ENCODE measurements around the gene CAPZB. TPM values are rescaled to one million over a fixed set of nuclear protein-coding genes. Genes with fewer than 3 reads are reported as not detected.

The CAPZB gene
- total RNA-seq, 1 donor from 2014 or later: 217 TPM

DNA sequence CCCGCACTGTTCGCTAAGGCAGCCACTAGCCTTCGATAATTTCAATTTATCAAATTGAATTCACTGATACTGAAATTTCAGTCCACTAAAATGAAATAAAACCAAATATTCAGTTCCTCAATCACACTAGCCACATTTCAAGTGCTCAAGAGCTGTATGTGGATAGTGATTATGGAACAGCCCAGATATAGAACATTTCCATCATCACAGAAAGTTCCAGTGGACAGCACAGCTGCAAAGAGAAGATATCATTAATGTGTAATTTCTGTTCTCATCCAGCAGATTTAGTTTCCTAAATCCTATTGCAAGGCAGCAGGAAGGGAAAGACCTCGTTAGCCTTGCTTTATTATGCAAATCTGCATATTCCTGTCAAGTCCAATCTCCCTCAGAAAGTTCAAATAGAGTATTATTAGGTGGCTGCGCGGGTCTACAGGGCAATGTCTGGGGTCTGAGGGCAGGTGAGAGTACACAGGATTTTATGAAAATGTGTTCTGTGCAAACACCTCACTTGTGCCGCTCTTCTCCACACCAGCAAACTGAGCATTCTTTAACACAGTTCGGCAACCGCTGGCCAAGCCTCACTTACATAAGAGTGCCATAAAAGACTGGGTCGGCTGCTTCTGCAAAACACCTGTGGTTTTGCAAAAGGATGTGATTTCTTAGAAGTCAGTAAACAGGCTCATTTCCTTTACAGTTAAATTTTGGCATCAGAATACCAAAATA, 22.4 kb downstream of the CAPZB start:
- no peak for DNase-seq
- no peaks in the 10 kb centered on the region for H3K27me3 ChIP-seq (ENCODE audit: low read depth)
- H3K4me1 ChIP-seq: peaks cover 93% of the 10 kb centered on the region
- H3K9me3 ChIP-seq (replicated peaks): no peaks in the 10 kb centered on the region
- intact Hi-C loops (cut with micrococcal nuclease): loop anchor here (10.0 kb wide), 1 partner anchor 68 kb away; no protein-coding TSS in a partner anchor
- no peak overlapping the region for H3K4me3 ChIP-seq
- TF ChIP-seq, protein P1, sequence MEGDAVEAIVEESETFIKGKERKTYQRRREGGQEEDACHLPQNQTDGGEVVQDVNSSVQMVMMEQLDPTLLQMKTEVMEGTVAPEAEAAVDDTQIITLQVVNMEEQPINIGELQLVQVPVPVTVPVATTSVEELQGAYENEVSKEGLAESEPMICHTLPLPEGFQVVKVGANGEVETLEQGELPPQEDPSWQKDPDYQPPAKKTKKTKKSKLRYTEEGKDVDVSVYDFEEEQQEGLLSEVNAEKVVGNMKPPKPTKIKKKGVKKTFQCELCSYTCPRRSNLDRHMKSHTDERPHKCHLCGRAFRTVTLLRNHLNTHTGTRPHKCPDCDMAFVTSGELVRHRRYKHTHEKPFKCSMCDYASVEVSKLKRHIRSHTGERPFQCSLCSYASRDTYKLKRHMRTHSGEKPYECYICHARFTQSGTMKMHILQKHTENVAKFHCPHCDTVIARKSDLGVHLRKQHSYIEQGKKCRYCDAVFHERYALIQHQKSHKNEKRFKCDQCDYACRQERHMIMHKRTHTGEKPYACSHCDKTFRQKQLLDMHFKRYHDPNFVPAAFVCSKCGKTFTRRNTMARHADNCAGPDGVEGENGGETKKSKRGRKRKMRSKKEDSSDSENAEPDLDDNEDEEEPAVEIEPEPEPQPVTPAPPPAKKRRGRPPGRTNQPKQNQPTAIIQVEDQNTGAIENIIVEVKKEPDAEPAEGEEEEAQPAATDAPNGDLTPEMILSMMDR (IDR thresholded peaks at IDR 0.05; ENCODE audit: borderline replicate concordance): no peak
- no peaks in the 10 kb centered on the region for H3K36me3 ChIP-seq
- peak overlapping the region; percentile 42 for H3K27ac ChIP-seq (replicated peaks)

DNA sequence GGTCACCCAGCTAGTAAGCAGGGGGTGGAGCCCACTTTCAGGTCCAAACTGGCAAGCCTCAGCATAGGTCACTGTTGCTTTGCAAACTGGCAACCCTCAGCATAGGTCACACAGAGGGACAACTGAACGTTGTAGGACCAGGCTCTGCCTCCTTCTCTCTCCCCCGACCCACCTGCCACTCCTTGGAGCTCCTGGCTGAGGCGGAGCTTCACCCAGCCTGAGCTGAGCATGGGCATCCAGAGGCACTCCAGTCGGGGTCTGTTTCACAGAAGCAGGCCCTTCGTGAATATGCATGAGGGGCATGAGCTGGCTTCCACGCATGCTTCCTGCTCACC, 24.2 kb downstream of the CAPZB start:
- Histone ChIP-seq H3K27me3 (ENCODE audit: low read depth) (no peaks in the 10 kb centered on the region), H3K27ac (replicated peaks) (peak overlapping the region; percentile 2), H3K36me3 (no peaks in the 10 kb centered on the region), H3K9me3 (replicated peaks) (no peaks in the 10 kb centered on the region), H3K4me3 (no peak overlapping the region), H3K4me1 (peaks cover 93% of the 10 kb centered on the region)
- TF ChIP-seq, protein P1 (IDR thresholded peaks at IDR 0.05; ENCODE audit: borderline replicate concordance): no peak
- DNase-seq: no peak
- intact Hi-C loops (cut with micrococcal nuclease): loop anchor here (10.0 kb wide), 1 partner anchor 66 kb away; no protein-coding TSS in a partner anchor

DNA sequence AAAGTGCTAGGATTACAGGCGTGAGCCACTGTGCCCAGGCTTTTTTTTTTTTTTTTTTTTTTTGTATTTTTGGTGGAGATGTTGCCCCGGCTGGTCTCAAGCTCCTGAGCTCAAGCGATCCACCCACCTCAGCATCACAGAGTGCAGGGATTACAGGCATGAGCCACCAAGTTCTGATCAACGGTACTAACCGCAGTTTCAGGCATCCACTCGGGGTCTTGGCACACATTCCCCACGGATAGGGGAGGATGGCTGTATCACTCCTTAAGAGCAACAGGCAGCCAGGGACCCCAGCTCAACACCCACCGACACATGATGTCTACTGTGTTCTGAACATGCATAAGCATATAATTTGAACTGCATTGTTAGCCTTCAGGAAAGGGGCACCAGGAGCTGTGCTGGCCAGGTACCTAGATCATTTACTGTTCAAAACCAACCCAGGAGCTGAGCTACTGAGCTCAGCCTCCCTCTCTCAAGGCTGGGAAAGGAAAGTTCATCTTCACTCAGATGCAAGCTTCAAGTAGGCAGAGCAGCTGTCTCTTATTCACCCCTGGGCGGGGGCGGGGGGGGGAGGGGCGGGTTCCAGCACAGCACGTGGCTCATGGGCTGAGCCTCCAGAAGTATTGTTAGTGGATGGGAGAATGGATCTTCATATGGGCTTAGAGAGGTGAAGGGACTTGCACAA, 24.7 kb downstream of the CAPZB start:
- Histone ChIP-seq H3K4me1 (peaks cover 93% of the 10 kb centered on the region), H3K36me3 (no peaks in the 10 kb centered on the region), H3K27me3 (ENCODE audit: low read depth) (no peaks in the 10 kb centered on the region), H3K9me3 (replicated peaks) (no peaks in the 10 kb centered on the region), H3K27ac (replicated peaks) (peak overlapping the region; percentile 2), H3K4me3 (no peak overlapping the region)
- intact Hi-C loops (cut with micrococcal nuclease): loop anchor here (10.0 kb wide), 1 partner anchor 66 kb away; no protein-coding TSS in a partner anchor
- TF ChIP-seq, protein P1 (IDR thresholded peaks at IDR 0.05; ENCODE audit: borderline replicate concordance): no peak
- no peak for DNase-seq

DNA sequence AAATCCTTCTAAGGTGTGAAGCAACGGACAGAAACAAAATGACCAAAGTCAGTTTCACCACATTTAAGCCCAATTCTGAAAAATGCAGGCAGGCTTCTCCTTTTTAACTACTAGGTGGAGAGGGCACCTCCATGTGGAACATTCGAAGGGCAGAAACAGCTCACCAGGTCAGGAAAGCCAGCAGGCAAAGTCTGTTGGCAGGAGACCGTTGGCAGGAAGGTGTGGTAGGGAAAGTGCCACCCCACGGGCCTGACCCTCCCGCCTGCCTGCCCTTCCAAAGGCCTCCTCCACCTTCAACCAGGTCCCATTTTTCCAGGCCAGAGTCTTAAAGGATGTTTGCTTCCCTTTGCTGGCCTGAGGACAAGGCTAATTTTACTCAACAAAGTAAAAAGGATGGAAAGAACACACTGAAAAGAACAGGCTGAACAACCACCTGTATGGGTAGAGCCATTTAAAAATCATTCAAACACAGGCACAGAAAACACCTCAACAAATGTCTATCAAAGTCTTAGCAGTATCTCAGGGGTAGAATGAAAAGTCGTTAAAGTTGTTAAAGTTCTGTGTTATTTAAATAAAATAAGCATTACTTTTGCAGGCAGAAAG, 26.4 kb downstream of the CAPZB start:
- Histone ChIP-seq H3K36me3 (no peaks in the 10 kb centered on the region), H3K27ac (replicated peaks) (peak overlapping the region; percentile 82), H3K4me3 (no peak overlapping the region), H3K4me1 (peaks cover 98% of the 10 kb centered on the region), H3K27me3 (ENCODE audit: low read depth) (no peaks in the 10 kb centered on the region), H3K9me3 (replicated peaks) (no peaks in the 10 kb centered on the region)
- peak; percentile 59 for DNase-seq
- intact Hi-C loops (cut with micrococcal nuclease): no loop called here
- TF ChIP-seq, protein P1 (IDR thresholded peaks at IDR 0.05; ENCODE audit: borderline replicate concordance): no peak

DNA sequence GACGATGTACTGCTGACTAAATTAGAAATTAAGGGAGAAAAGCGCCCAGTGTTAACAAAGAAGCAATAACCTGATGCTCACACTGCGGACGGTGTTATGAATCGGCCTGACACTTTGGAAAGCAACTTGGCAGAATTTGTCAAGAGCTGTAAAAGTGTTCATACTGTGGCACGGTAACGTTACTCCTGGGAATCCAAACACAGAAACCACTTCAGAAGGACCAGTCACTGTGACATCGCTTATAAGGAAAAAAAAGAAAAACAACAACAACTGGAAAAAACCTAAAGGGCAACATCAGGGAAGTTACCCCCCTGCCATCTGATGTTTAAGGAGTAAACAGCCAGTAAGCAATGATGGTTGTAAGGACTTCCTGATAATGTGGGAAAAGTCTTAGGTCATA, 27.7 kb downstream of the CAPZB start:
- Histone ChIP-seq H3K27me3 (ENCODE audit: low read depth) (no peaks in the 10 kb centered on the region), H3K27ac (replicated peaks) (peak overlapping the region; percentile 82), H3K9me3 (replicated peaks) (no peaks in the 10 kb centered on the region), H3K36me3 (no peaks in the 10 kb centered on the region), H3K4me3 (no peak overlapping the region), H3K4me1 (peaks cover 98% of the 10 kb centered on the region)
- intact Hi-C loops (cut with micrococcal nuclease): no loop called here
- TF ChIP-seq, protein P1 (IDR thresholded peaks at IDR 0.05; ENCODE audit: borderline replicate concordance): no peak
- DNase-seq: no peak
